Measurements from ENCODE around the gene THAP12.

THAP12 gene

DNA sequence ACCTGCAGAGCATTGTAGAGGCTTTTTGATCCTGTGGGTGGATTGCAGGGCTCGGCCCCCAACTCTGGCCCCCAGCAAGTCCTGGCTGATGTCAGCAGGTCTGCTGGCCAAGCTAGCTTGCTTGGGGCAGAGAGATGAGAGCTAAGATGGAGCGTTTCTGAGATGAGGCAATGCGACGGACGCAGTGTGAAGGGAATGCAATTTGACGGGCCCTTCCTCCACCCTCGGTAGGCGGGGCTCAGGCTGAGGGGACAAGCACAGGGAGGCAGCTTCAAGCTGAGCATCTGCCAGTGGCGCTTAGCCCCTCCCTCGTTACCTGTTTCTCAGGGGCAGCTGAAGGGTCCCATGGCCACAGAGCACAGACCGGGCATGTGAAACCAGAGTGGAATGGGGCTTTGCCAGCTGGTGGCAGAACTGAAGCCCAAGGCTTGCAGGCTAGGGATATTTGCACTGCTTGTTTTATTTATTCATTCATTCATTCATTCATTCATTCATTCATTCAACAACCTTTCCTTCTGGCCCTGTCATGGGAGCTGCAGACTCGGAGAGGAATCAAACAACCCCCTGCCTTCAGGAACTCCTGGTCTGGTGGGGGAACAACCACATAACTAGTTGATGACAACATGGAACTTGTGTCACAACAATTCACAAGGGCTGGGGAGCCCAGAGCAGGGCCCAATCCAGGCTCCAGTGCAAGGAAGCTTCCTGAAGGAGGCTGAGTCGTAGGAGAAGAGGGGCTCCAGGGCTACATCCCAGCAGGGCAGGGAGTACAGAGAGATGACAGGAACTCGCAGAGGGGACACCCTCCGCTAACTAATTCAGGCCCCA lies 66.8 kb downstream of the THAP12 start:
- Histone ChIP-seq H3K4me1 (ENCODE audit: control insufficient read depth in 5 of 5, insufficient read depth in 5 of 5, low read length in 5 of 5) (peaks cover 4 to 33% (median 8%) of the 10 kb centered on the region in 5 donors), H3K9ac (ENCODE audit: low read length in 5 of 5) (peak overlapping the region in 1 of 5 donors; percentile 38), H3K4me3 (ENCODE audit: low read depth in 1 of 5, low read length in 5 of 5) (no peak overlapping the region), H3K27me3 (ENCODE audit: control insufficient read depth in 5 of 5, insufficient read depth in 4 of 5, low read length in 5 of 5) (peaks cover 0 to 2% (median 0%) of the 10 kb centered on the region in 5 donors), H3K27ac (ENCODE audit: low read depth, low read length) (no peak overlapping the region), H3K36me3 (ENCODE audit: control insufficient read depth in 5 of 5, insufficient read depth in 5 of 5, low read length in 5 of 5) (no peaks in the 10 kb centered on the region), H3K9me3 (ENCODE audit: control insufficient read depth in 5 of 5, low read length in 5 of 5) (no peaks in the 10 kb centered on the region)

DNA sequence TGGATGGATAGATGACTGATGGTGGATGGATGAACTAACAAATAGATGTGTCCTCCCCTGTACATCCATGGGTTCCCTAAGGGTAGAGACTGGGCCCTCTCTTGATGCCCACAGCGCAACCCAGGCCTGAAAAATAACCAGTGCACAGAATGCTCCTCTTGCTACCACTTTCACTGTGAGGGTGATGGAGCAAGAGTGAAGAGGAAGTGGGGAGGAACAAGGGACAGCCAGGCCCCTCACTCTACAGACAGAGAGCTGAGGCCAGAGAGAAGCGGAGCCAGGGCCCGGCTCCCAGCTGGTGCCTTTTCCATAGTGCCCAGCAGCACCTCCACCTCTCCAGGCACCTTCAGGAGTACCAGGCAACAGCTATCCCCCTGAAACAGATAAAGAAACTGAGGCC lies 67.7 kb downstream of the THAP12 start:
- no peak overlapping the region for H3K9ac ChIP-seq (ENCODE audit: low read length in 5 of 5)
- peaks cover 0 to 2% (median 0%) of the 10 kb centered on the region in 5 donors for H3K27me3 ChIP-seq (ENCODE audit: control insufficient read depth in 5 of 5, insufficient read depth in 4 of 5, low read length in 5 of 5)
- no peaks in the 10 kb centered on the region for H3K9me3 ChIP-seq (ENCODE audit: control insufficient read depth in 5 of 5, low read length in 5 of 5)
- no peak overlapping the region for H3K4me3 ChIP-seq (ENCODE audit: low read depth in 1 of 5, low read length in 5 of 5)
- no peak overlapping the region for H3K27ac ChIP-seq (ENCODE audit: low read depth, low read length)
- H3K4me1 ChIP-seq (ENCODE audit: control insufficient read depth in 5 of 5, insufficient read depth in 5 of 5, low read length in 5 of 5): peaks cover 4 to 28% (median 5%) of the 10 kb centered on the region in 5 donors
- H3K36me3 ChIP-seq (ENCODE audit: control insufficient read depth in 5 of 5, insufficient read depth in 5 of 5, low read length in 5 of 5): no peaks in the 10 kb centered on the region

DNA sequence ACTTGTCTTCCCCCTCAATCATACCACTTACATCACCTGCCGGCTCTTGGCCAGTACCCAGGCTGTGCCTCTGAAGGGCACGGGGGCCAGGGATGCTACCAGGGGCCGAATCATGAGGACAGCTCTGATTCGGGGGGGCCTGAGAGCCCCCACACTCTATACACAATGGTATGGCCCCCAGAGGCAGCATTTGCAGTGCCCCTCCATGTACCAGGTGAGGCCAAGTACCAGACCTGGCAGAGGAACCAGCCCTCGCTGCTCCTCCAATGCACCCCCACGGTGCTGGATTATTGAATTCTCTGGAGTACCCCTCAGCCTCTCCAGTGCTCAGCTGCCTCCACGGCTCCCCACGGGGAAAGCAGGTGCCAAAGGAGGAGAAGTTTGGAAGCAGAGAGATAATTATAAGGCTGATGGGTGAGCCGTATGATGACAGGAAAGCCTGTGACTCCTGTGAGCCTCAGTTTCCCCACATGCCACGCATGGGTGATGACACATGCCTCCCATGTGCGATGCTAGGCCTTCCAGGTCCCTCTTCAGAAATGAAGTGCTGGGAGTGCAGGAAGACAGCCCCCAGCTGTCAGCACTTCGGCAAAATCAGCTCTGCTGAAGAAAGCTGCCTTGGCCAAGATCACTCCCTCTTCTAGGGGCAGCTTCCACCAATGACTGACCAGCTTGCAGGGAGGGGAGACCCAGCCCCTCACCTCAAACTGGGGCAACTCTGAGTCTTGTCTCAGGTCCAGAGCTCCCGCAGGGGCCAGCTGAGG lies 69.9 kb downstream of the THAP12 start:
- H3K27me3 ChIP-seq (ENCODE audit: control insufficient read depth in 5 of 5, insufficient read depth in 4 of 5, low read length in 5 of 5): peaks cover 0 to 2% (median 0%) of the 10 kb centered on the region in 5 donors
- H3K36me3 ChIP-seq (ENCODE audit: control insufficient read depth in 5 of 5, insufficient read depth in 5 of 5, low read length in 5 of 5): no peaks in the 10 kb centered on the region
- H3K4me3 ChIP-seq (ENCODE audit: low read depth in 1 of 5, low read length in 5 of 5): no peak overlapping the region
- no peaks in the 10 kb centered on the region for H3K9me3 ChIP-seq (ENCODE audit: control insufficient read depth in 5 of 5, low read length in 5 of 5)
- no peak overlapping the region for H3K9ac ChIP-seq (ENCODE audit: low read length in 5 of 5)
- H3K4me1 ChIP-seq (ENCODE audit: control insufficient read depth in 5 of 5, insufficient read depth in 5 of 5, low read length in 5 of 5): peaks cover 4 to 18% (median 9%) of the 10 kb centered on the region in 5 donors
- H3K27ac ChIP-seq (ENCODE audit: low read depth, low read length): no peak overlapping the region

DNA sequence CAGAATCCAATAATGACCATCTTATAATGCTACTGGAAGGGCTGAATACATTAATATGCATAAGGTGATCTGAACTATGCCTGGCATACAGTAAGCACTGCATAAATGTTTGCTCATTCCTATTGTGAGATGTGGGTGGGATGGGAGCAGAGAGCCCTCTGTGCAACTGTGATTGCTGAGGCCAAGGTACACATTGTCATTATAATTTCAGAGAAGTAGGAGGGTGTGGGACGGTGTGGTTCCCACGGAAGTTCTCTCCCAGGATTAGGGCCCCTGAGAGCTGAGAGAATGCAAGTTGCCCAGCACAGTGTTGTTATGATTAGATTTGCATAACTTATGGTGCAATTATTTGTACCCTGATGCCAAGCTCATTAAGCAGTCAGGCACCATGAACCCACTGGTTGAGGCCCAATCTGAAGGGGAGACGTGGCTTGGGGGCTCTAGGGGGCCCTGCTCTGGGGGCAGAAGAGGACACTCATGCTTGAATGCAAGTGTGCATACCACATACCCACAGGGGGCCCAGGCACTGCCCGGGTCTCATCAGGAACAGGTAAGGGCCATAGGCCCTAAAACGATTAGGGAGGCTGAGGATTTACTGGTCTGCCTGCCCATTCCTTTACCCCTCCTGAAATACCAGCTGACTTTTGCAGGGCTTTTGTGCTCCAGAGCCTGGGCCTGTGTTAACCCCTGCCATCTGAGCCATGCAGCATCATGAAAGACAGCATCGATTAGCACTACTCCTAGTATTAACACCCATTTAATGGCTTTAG lies 72.8 kb downstream of the THAP12 start:
- peak overlapping the region in 1 of 5 donors; percentile 19 for H3K9ac ChIP-seq (ENCODE audit: low read length in 5 of 5)
- peaks cover 0 to 8% (median 5%) of the 10 kb centered on the region in 5 donors for H3K4me1 ChIP-seq (ENCODE audit: control insufficient read depth in 5 of 5, insufficient read depth in 5 of 5, low read length in 5 of 5)
- H3K9me3 ChIP-seq (ENCODE audit: control insufficient read depth in 5 of 5, low read length in 5 of 5): no peaks in the 10 kb centered on the region
- H3K27ac ChIP-seq (ENCODE audit: low read depth, low read length): no peak overlapping the region
- no peaks in the 10 kb centered on the region for H3K36me3 ChIP-seq (ENCODE audit: control insufficient read depth in 5 of 5, insufficient read depth in 5 of 5, low read length in 5 of 5)
- no peak overlapping the region for H3K4me3 ChIP-seq (ENCODE audit: low read depth in 1 of 5, low read length in 5 of 5)
- no peaks in the 10 kb centered on the region for H3K27me3 ChIP-seq (ENCODE audit: control insufficient read depth in 5 of 5, insufficient read depth in 4 of 5, low read length in 5 of 5)

- no peaks in the 10 kb centered on the region for H3K36me3 ChIP-seq (ENCODE audit: control insufficient read depth in 5 of 5, insufficient read depth in 5 of 5, low read length in 5 of 5)
- H3K27ac ChIP-seq (ENCODE audit: low read depth, low read length): no peak overlapping the region
- H3K4me3 ChIP-seq (ENCODE audit: low read depth in 1 of 5, low read length in 5 of 5): no peak overlapping the region
- peaks cover 0 to 8% (median 5%) of the 10 kb centered on the region in 5 donors for H3K4me1 ChIP-seq (ENCODE audit: control insufficient read depth in 5 of 5, insufficient read depth in 5 of 5, low read length in 5 of 5)
- H3K9ac ChIP-seq (ENCODE audit: low read length in 5 of 5): no peak overlapping the region
- no peaks in the 10 kb centered on the region for H3K9me3 ChIP-seq (ENCODE audit: control insufficient read depth in 5 of 5, low read length in 5 of 5)
- no peaks in the 10 kb centered on the region for H3K27me3 ChIP-seq (ENCODE audit: control insufficient read depth in 5 of 5, insufficient read depth in 4 of 5, low read length in 5 of 5)
Observed at GRCh38 chr11:76307396-76307795, 73.5 kb downstream of the THAP12 start.

GRCh38 chr11:76303399-76303798 lies 77.5 kb downstream of the THAP12 start:
- Histone ChIP-seq H3K9ac (ENCODE audit: low read length in 5 of 5) (no peak overlapping the region), H3K27ac (ENCODE audit: low read depth, low read length) (no peak overlapping the region), H3K36me3 (ENCODE audit: control insufficient read depth in 5 of 5, insufficient read depth in 5 of 5, low read length in 5 of 5) (no peaks in the 10 kb centered on the region), H3K9me3 (ENCODE audit: control insufficient read depth in 5 of 5, low read length in 5 of 5) (no peaks in the 10 kb centered on the region), H3K4me3 (ENCODE audit: low read depth in 1 of 5, low read length in 5 of 5) (no peak overlapping the region), H3K27me3 (ENCODE audit: control insufficient read depth in 5 of 5, insufficient read depth in 4 of 5, low read length in 5 of 5) (no peaks in the 10 kb centered on the region), H3K4me1 (ENCODE audit: control insufficient read depth in 5 of 5, insufficient read depth in 5 of 5, low read length in 5 of 5) (peaks cover 0 to 6% (median 2%) of the 10 kb centered on the region in 5 donors)

- Histone ChIP-seq H3K4me3 (ENCODE audit: low read depth in 1 of 5, low read length in 5 of 5) (no peak overlapping the region), H3K27ac (ENCODE audit: low read depth, low read length) (no peak overlapping the region), H3K4me1 (ENCODE audit: control insufficient read depth in 5 of 5, insufficient read depth in 5 of 5, low read length in 5 of 5) (peaks cover 0 to 6% (median 0%) of the 10 kb centered on the region in 5 donors), H3K9ac (ENCODE audit: low read length in 5 of 5) (no peak overlapping the region), H3K27me3 (ENCODE audit: control insufficient read depth in 5 of 5, insufficient read depth in 4 of 5, low read length in 5 of 5) (no peaks in the 10 kb centered on the region), H3K9me3 (ENCODE audit: control insufficient read depth in 5 of 5, low read length in 5 of 5) (no peaks in the 10 kb centered on the region), H3K36me3 (ENCODE audit: control insufficient read depth in 5 of 5, insufficient read depth in 5 of 5, low read length in 5 of 5) (no peaks in the 10 kb centered on the region)
Observed at GRCh38 chr11:76302996-76303395, 77.9 kb downstream of the THAP12 start.

All from subcutaneous abdominal adipose tissue (tissue), 5 donors.